NCI-H2196 treated with DMSO at 0.1 percent for 48 hours (cell line): Measurements from ENCODE around the gene STRN.
"Not testable (repeated sequence)": the region's sequence is repeated elsewhere in the genome, so short reads cannot be mapped to it uniquely, and the experiment has no call there.

Experiments
- DNase-seq: peaks from one replicate; lab custom pipeline; 2025; ENCODE audit not compliant: unreplicated experiment; lab: John Stamatoyannopoulos, UW

Gene STRN, protein sequence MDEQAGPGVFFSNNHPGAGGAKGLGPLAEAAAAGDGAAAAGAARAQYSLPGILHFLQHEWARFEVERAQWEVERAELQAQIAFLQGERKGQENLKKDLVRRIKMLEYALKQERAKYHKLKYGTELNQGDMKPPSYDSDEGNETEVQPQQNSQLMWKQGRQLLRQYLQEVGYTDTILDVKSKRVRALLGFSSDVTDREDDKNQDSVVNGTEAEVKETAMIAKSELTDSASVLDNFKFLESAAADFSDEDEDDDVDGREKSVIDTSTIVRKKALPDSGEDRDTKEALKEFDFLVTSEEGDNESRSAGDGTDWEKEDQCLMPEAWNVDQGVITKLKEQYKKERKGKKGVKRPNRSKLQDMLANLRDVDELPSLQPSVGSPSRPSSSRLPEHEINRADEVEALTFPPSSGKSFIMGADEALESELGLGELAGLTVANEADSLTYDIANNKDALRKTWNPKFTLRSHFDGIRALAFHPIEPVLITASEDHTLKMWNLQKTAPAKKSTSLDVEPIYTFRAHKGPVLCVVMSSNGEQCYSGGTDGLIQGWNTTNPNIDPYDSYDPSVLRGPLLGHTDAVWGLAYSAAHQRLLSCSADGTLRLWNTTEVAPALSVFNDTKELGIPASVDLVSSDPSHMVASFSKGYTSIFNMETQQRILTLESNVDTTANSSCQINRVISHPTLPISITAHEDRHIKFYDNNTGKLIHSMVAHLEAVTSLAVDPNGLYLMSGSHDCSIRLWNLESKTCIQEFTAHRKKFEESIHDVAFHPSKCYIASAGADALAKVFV

DNA sequence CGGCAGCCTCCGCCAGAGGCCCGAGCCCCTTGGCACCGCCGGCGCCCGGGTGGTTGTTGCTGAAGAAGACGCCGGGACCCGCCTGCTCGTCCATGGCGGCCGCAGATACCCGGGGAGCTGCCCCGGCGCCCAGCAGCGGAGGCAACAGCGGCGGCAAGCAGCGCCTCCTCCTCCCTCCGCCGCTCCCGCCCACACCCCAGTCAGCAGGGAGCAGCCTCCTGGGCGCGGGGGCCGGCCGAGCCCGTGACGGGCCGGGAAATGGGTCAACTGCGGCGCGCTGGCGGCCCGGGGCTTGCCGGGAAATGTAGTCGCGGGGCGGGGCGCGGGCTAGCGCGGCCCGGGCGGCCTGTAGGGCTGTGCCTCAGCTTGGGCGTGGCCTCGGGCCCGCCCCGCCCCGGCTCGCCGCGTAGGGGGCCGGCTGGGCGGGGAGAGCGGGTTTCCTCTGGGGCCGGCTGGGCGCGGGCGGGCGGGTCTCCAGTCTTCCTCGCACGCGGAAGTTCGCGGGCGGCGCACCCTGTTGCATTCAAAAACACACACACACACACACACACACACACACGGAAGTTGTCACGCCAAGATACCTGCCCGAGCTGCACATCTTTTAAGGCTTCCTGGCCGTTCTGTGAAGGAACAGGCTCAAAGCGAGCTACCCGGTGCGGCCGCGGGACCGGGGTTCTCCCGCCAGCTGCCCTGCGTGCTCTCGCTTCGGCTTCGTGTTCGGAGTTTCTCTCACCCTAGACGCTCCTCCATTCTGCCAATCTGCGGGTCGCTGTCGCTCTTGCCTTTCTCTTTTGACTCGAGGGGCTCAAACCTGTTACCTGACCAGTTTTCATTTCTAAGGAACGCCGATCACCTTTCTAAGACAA is at the start of gene STRN:
Gene STRN, minus strand, starts transcription at position 167 of the 866 bp plus-strand sequence. Its CDS starts 73 bp downstream, at position 94.
- peak; percentile 95 for DNase-seq

- DNase-seq = no peak
Observed at GRCh38 chr2:37013315-37013641, 46.9 kb upstream of the STRN start.

DNA sequence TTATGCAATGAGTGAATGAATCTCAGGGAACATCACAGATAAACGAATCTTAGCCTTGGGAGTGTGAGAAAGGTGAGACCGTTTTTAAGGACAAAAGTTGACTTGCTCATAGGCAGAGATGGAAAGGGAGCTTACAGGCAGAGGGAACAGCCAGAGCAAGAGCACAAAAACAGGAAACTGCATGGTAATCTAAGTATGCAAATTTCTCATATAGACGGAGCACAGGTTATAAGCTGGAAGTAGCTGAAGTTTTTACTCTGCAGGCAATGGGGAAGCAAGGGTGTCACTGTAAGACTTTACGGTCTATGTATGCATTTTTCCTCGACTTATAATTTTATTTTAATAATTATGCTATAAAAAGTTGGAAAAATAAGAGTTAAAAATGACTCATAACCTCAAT is 44.8 kb upstream of the STRN start:
- DNase-seq = no peak

DNA sequence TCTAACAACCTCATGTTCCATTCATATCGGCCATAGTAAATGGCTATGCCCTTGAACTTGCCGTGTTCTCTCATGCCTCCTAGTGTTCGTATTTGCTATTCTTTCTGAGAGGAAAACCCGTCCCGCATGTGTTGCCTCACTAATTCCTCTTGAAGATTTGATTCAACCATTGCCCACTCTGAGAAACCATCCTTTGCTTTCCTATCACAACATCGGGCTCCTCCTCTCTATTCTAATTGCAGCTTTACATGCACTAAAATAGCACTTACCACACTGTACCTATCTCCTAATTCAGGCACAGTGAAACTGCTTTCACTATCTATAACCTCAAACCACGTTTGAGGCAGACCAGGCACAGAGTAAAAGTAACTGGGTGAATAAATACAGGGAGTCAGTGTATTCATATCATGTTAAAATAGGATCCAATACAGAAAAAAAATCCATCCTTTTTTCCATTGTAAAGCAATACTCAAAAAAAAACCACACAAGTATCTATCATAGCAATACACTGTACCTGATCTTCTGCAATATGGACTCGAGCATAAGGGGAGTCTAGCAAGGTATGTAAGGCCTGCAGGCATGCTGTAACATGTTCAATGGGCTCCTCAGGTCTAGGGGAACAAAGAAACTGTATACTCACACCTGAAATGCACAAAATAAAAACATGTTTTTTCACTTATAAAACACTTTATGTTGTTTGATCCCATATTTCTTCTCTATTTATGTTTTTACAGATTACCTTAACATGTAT is 39.0 kb upstream of the STRN start:
- DNase-seq = no peak

- no peak for DNase-seq
Observed at GRCh38 chr2:37000988-37001556, 34.7 kb upstream of the STRN start.

DNA sequence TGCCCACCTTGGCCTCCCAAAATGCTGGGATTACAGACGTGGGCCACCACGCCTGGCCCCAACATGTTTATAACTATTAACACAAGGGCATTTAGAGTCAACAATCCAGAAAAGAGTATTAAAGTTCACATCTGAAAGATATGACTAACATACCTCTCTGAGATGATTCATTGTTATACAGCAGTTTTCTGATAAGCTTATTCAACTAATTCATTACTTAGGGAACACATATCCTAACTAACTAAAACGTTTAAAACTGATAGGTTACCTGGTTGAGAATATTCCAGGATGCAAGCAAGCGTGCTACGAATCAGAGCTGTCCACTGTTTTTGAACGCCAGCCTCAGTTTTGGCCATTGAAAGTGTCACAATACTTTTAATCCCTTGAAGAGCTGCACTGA is 34.0 kb upstream of the STRN start:
- DNase-seq = no peak

DNA sequence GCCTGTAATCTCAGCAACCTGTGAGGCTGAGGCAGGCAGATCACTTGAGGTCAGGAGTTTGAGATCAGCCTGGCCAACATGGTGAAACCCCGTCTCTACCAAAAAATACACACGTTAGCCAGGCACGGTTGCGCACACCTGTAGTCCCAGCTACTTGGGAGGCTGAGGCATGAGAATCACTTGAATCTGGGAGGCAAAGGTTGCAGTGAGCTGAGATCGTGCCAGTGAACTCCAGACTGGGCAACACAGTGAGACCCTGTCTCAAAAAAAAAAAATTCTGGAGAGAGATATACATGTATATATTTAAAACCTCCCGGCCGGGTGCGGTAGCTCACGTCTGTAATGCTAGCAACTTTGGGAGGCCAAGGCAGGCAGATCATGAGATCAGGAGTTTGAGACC is 33.1 kb upstream of the STRN start:
- DNase-seq = not testable (repeated sequence)

DNA sequence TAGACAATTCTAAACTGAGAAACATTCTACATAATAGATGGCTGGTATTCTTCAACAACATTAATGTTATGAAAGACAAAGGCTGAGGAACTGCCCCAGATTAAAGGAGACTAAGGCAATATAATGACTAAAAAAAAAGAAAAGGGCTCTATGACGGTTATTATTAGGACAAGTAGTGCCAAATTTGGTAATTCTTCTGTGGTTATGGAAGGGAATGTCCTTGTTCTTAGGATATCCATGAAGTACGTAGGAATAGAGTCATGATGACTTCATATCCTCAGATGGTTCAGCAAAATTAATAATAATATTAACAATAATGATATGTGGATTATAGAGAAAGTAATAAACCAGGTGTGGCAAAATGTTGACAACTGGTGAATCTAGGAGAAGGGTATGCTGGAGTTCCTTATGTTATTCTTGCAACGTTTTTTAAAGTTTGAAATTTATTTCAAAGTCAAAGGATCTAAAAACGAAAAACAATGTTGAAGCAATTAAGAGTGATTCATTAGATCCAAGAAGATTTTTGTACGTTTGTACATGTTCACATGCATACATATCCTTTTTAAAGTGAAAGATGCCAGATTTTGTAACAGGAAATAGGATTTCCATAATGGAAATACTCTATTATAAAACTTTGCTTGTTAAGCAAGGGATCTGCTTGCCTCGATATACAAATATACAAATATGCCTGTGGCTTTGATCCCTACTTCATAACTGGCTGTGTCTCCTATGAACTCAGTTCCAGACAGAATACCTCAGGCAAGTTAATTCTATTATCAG is 27.7 kb upstream of the STRN start:
- no peak for DNase-seq

- DNase-seq = no peak
Observed at GRCh38 chr2:36988008-36988407, 21.7 kb upstream of the STRN start.

GRCh38 chr2:36982467-36982866 is 16.1 kb upstream of the STRN start:
- no peak for DNase-seq

DNA sequence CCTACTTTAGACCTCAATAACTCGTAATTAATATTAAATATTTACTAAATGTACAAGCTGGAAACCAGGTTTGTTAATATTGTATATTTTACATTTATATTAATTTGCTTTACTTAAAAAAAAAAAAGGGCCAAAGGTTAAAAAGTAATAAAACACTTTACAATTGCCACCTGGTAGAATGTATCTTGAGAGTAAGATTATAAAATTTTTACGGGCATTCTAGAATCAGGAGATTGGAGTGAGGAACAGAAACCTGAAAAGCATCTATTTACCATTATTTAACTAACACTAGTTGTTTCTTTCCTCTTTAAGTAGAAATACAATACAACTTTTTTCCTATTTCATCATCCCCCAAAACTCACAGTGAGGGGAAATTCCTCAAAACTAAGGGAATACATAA is 15.6 kb upstream of the STRN start:
- DNase-seq = no peak

GRCh38 chr2:36979007-36979406 is 12.7 kb upstream of the STRN start:
- DNase-seq = not testable (repeated sequence)

DNA sequence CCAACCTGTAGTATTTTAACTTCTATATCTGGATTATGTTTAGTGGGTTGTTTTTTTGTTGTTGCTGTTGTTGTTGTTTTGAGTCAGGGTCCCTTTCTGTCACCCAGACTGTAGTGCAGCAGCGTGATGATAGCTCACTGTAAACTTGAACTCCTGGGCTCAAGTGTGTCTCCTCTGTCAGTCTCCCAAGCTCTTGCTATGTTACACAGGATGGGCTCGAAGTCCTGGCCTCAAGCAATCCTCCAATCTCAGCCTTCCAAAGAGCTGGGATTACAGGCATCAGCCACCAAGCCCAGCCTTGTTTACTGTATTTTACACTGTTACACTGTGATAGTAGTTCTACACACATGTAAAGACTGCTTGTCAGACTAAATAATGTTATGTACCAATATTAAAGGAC is 9.7 kb upstream of the STRN start:
- no peak for DNase-seq

- no peak for DNase-seq
Observed at GRCh38 chr2:36975306-36975705, 9.0 kb upstream of the STRN start.

DNA sequence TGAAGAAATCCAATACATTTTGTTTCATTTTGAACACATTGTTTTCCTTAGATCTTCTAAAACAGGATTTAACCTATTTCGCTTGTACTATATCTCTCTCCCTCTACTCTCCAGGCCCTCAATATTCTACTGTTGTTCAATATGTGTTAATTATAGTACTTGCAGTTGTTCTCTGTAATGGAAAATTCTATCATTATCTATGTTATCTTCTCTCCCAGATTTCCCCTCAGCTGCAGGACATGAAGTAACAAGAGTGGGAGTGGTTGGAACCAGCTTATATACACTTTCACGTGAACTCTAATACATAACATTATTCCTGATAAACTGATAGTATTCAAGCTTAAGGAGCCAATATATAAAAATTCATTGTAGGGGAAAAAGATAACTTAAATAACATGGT is 7.0 kb upstream of the STRN start:
- DNase-seq = no peak

DNA sequence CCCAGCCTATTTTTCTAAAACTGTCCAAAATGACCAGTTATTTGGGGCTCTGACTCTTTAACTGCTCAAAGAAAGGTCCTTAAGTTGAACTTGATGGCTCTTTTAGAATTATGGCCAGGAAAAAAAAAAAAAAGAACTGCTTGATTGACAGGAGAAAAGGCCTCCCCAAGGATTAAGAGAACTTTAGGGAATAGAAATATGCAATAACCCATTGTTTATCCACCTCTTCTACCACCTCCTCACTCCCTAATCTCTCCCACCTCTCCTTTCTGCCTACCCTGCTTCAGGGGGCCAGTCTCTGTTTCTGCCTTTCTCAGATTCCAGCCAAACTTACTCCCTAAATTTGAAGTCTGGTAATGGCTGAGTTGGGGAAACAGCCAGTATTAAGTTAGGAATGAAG is 5.7 kb upstream of the STRN start:
- no peak for DNase-seq

DNA sequence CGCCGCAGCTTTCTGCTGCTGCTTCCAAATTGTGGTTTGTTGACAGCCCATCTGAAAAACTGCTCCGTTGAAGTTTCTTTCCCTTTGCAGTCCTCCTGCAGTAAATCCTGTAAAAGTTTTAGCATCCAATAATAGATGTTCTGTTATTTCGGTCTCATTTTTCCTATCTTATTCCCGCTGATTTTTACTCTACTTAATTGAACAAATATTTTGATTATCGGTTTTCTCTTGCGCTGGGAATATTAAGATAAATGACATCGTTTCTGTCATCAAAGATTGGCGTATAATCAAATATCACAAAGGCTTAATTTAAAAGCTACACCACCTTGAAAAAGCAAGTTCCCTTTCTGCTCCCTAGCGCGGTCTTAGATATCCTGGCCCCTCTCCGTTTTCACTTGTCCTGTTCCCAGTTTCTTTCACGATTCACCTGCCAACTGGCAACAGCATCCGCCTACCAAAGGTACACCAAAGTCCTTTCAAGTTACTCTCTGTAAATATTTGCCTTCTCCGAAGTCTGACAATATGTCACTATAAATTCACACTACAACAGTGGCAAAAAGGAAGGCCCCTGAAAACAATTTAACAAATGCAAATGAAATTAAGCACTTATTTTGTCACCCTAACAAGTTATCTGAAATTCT is 1.0 kb upstream of the STRN start:
- DNase-seq = no peak

DNA sequence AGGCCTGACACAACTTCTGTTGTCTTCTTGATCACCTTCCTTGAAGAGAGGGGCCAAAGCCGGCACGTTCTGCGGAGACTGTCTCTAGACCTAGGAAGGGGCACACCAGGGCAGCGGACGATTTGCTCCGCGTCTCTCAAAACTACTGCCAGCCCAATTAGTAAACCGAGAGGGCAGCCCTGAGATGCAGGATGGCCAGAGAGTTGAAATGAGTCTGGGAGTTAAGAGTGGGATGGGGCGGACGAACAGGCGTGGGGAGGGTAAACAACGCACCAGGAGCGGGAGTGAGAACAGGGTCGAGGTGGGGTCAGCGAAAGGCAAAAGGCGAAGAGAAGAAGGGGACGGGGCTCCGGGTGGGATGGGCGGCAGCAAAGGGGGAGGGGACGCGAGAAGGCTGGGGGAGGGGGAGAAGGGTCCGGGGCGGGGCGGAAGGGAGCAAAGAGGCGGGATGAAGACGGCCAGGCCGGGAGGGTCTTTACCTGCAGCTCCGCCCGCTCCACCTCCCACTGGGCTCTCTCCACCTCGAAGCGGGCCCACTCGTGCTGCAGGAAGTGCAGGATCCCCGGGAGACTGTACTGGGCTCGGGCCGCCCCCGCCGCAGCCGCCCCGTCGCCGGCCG is 476 bp downstream of the STRN start:
- no peak for DNase-seq

GRCh38 chr2:36965206-36965605 is 1.1 kb downstream of the STRN start:
- no peak for DNase-seq
